CD8-positive, alpha-beta memory T cell (primary cell): Measurements from ENCODE around the gene TMEM183A. TPM values are rescaled to one million over a fixed set of nuclear protein-coding genes. Genes with fewer than 3 reads are reported as not detected.
A peak's percentile ranks its signal among the peaks of the same experiment; 100 is the strongest.

ENCODE experiments used
- CTCF ChIA-PET: fragments of 350-600 bp; sonication (Branson Sonifier 250); formaldehyde crosslinking; loops from one replicate; lab custom pipeline; 2021; ENCODE audit warnings: antibody characterized with exemption; lab: Charles Lee
- POLR2A ChIA-PET: fragments of 350-600 bp; sonication (Branson Sonifier 250); formaldehyde crosslinking; loops from one replicate; lab custom pipeline; 2021; ENCODE audit warnings: antibody characterized with exemption; lab: Charles Lee
- DNase-seq, 5 donors: peaks; one replicate each; pipeline versions ENCODE4 v3.0.0 to v3.0.0-alpha.2; 2020 to 2022; ENCODE audit warnings: mixed read lengths in 1 of 5
- H3K27ac ChIP-seq: one replicate; pipeline ENCODE4 v1.7.0; 2013; ENCODE audit warnings: low read depth, mild to moderate bottlenecking, low read length, moderate library complexity
- H3K27me3 ChIP-seq: 2 replicates; pipeline ENCODE4 v1.7.0; 2013; ENCODE audit warnings: low read length, mild to moderate bottlenecking; ENCODE audit not compliant: insufficient read depth, poor library complexity, severe bottlenecking
- H3K36me3 ChIP-seq: 2 replicates; pipeline ENCODE4 v1.7.0; 2013; ENCODE audit warnings: mild to moderate bottlenecking, low read length, moderate library complexity; ENCODE audit not compliant: insufficient read depth
- H3K4me1 ChIP-seq: 2 replicates; pipeline ENCODE4 v1.7.0; 2013; ENCODE audit warnings: mild to moderate bottlenecking, low read length, moderate library complexity; ENCODE audit not compliant: insufficient read depth
- H3K4me3 ChIP-seq: 2 replicates; pipeline ENCODE4 v1.7.0; 2013; ENCODE audit warnings: mild to moderate bottlenecking, low read length
- H3K9me3 ChIP-seq: 2 replicates; pipeline ENCODE4 v1.7.0; 2013; ENCODE audit warnings: mild to moderate bottlenecking, low read length
- H3K27ac Mint-ChIP-seq, 8 donors: one replicate each; pipeline ENCODE4 v1.8.0; 2020 to 2021; ENCODE audit warnings: mixed read lengths in 8 of 8, mild to moderate bottlenecking in 6 of 8, inconsistent platforms in 3 of 8, moderate library complexity in 3 of 8
- H3K27me3 Mint-ChIP-seq, 2 donors: one replicate each; pipeline ENCODE4 v1.8.0; 2020 to 2021; ENCODE audit warnings: mixed read lengths in 2 of 2, mild to moderate bottlenecking in 1 of 2, moderate library complexity in 1 of 2
- H3K36me3 Mint-ChIP-seq, 3 donors: one replicate each; pipeline ENCODE4 v1.8.0; 2020 to 2021; ENCODE audit warnings: mixed read lengths in 3 of 3, inconsistent platforms in 1 of 3, mild to moderate bottlenecking in 1 of 3
- H3K4me1 Mint-ChIP-seq, 3 donors: one replicate each; pipeline ENCODE4 v1.8.0; 2020 to 2021; ENCODE audit warnings: mixed read lengths in 3 of 3, inconsistent platforms in 1 of 3, mild to moderate bottlenecking in 1 of 3
- H3K4me3 Mint-ChIP-seq, 7 donors: one replicate each; pipeline ENCODE4 v1.8.0; 2020 to 2021; ENCODE audit warnings: mixed read lengths in 7 of 7, mild to moderate bottlenecking in 6 of 7, moderate library complexity in 4 of 7, inconsistent platforms in 2 of 7
- H3K9me3 Mint-ChIP-seq, 5 donors: one replicate each; pipeline ENCODE4 v1.8.0; 2020 to 2022; ENCODE audit warnings: mixed read lengths in 5 of 5, mild to moderate bottlenecking in 3 of 5, moderate library complexity in 2 of 5, inconsistent platforms in 1 of 5
- polyA plus RNA-seq: library from polyadenylated mRNA; unstranded; fragments of 300-500 nt; fragmentation: Illumina TruSeq; gene quantifications from one replicate; pipeline ENCODE4 v1.2.3, GENCODE V29; 2021
- total RNA-seq, 2 experiments: library from RNA; stranded (reverse); gene quantifications; one replicate each; pipeline ENCODE4 v1.2.3, GENCODE V29; 2021

The TMEM183A gene
- total and polyA plus RNA-seq, 3 experiments from 2014 or later: 55.4 to 77.2 (median 76.9) TPM

GRCh38 chr1:203026666-203027663 lies 19.8 kb downstream of the TMEM183A start:
- peaks cover 15% of the 10 kb centered on the region for H3K4me1 ChIP-seq
- H3K4me1 Mint-ChIP-seq: peaks cover 7 to 18% (median 10%) of the 10 kb centered on the region in 3 donors
- CTCF ChIA-PET: interaction anchor here (1.0 kb wide), 1 partner anchor 12 kb away, joined by 7 read pairs; no protein-coding TSS in a partner anchor
- no peaks in the 10 kb centered on the region for H3K9me3 ChIP-seq
- peak overlapping the region; percentile 79 for H3K4me3 ChIP-seq
- H3K27ac ChIP-seq: peak overlapping the region; percentile 58
- H3K36me3 Mint-ChIP-seq: peaks cover 0 to 22% (median 2%) of the 10 kb centered on the region in 3 donors
- H3K36me3 ChIP-seq: peaks cover 9% of the 10 kb centered on the region
- peak in 1 of 5 donors; percentile 51 for DNase-seq
- H3K9me3 Mint-ChIP-seq: no peaks in the 10 kb centered on the region
- no peaks in the 10 kb centered on the region for H3K27me3 ChIP-seq
- POLR2A ChIA-PET: interaction anchor here (0.6 kb wide), 1 partner anchor 86 kb away, joined by 3 read pairs; no protein-coding TSS in a partner anchor
- H3K27ac Mint-ChIP-seq: peak overlapping the region in 7 of 8 donors; percentile 24 to 87 (median 53)
- H3K4me3 Mint-ChIP-seq: peak overlapping the region; percentile 72 to 85 (median 79)
- H3K27me3 Mint-ChIP-seq: peaks cover 0 to 1% of the 10 kb centered on the region in 2 donors

GRCh38 chr1:203028067-203028783 lies 21.1 kb downstream of the TMEM183A start:
- POLR2A ChIA-PET: interaction anchor here (0.6 kb wide), 2 partner anchors 87 to 108 kb away, joined by 3 read pairs; no protein-coding TSS in a partner anchor
- peaks cover 0 to 1% of the 10 kb centered on the region in 2 donors for H3K27me3 Mint-ChIP-seq
- no peaks in the 10 kb centered on the region for H3K9me3 ChIP-seq
- no peaks in the 10 kb centered on the region for H3K9me3 Mint-ChIP-seq
- no peaks in the 10 kb centered on the region for H3K27me3 ChIP-seq
- H3K36me3 Mint-ChIP-seq: peaks cover 0 to 16% (median 2%) of the 10 kb centered on the region in 3 donors
- peak overlapping the region in 3 of 8 donors; percentile 24 to 79 (median 39) for H3K27ac Mint-ChIP-seq
- peak overlapping the region in 4 of 7 donors; percentile 8 to 85 (median 38) for H3K4me3 Mint-ChIP-seq
- peaks cover 7 to 18% (median 10%) of the 10 kb centered on the region in 3 donors for H3K4me1 Mint-ChIP-seq
- H3K4me1 ChIP-seq: peaks cover 15% of the 10 kb centered on the region
- no peak overlapping the region for H3K4me3 ChIP-seq
- peaks cover 6% of the 10 kb centered on the region for H3K36me3 ChIP-seq
- no peak overlapping the region for H3K27ac ChIP-seq
- no peak for DNase-seq
- CTCF ChIA-PET: interaction anchor here (0.8 to 1.1 kb wide), 2 partner anchors 11 to 12 kb away, joined by 3 read pairs; no protein-coding TSS in a partner anchor

- Histone ChIP-seq H3K4me3 (no peak overlapping the region), H3K36me3 (peaks cover 2% of the 10 kb centered on the region), H3K27me3 (no peaks in the 10 kb centered on the region), H3K27ac (no peak overlapping the region), H3K4me1 (peaks cover 15% of the 10 kb centered on the region), H3K9me3 (no peaks in the 10 kb centered on the region)
- Mint-ChIP-seq H3K4me1 (peaks cover 7 to 18% (median 10%) of the 10 kb centered on the region in 3 donors), H3K4me3 (peak overlapping the region in 1 of 7 donors; percentile 40), H3K36me3 (peaks cover 0 to 9% (median 2%) of the 10 kb centered on the region in 3 donors), H3K9me3 (no peaks in the 10 kb centered on the region), H3K27ac (peak overlapping the region in 1 of 8 donors; percentile 16), H3K27me3 (peaks cover 0 to 1% of the 10 kb centered on the region in 2 donors)
- ChIA-PET POLR2A (interaction anchor here (0.6 kb wide), 1 partner anchor 109 kb away, joined by 3 read pairs; no protein-coding TSS in a partner anchor), CTCF (interaction anchor here (0.8 to 1.1 kb wide), 2 partner anchors 10 to 11 kb away, joined by 3 read pairs; no protein-coding TSS in a partner anchor)
- DNase-seq: no peak
Measured at GRCh38 chr1:203028784-203029553, 21.8 kb downstream of the TMEM183A start.

GRCh38 chr1:203031467-203031866 lies 24.3 kb downstream of the TMEM183A start:
- POLR2A ChIA-PET: interaction anchor here (1.0 kb wide), 1 partner anchor 11 kb away, joined by 3 read pairs; no protein-coding TSS in a partner anchor
- no peak overlapping the region for H3K27ac Mint-ChIP-seq
- CTCF ChIA-PET: no interaction called here

GRCh38 chr1:203033287-203033686 lies 26.1 kb downstream of the TMEM183A start:
- CTCF ChIA-PET: no interaction called here
- Mint-ChIP-seq H3K4me1 (no peaks in the 10 kb centered on the region), H3K9me3 (no peaks in the 10 kb centered on the region), H3K27ac (no peak overlapping the region), H3K27me3 (peaks cover 1 to 3% of the 10 kb centered on the region in 2 donors), H3K36me3 (no peaks in the 10 kb centered on the region), H3K4me3 (no peak overlapping the region)
- H3K27me3 ChIP-seq: no peaks in the 10 kb centered on the region
- POLR2A ChIA-PET: no interaction called here
- no peak for DNase-seq
- H3K27ac ChIP-seq: no peak overlapping the region
- H3K9me3 ChIP-seq: no peaks in the 10 kb centered on the region
- no peaks in the 10 kb centered on the region for H3K4me1 ChIP-seq
- H3K36me3 ChIP-seq: no peaks in the 10 kb centered on the region
- no peak overlapping the region for H3K4me3 ChIP-seq

More at GRCh38 chr1:203031467-203031866, 24.3 kb downstream of the TMEM183A start:
- Histone ChIP-seq H3K36me3 (no peaks in the 10 kb centered on the region), H3K4me3 (no peak overlapping the region), H3K9me3 (no peaks in the 10 kb centered on the region), H3K4me1 (peaks cover 11% of the 10 kb centered on the region), H3K27me3 (no peaks in the 10 kb centered on the region), H3K27ac (no peak overlapping the region)
- Mint-ChIP-seq H3K27me3 (peaks cover 0 to 1% of the 10 kb centered on the region in 2 donors), H3K4me1 (peaks cover 0 to 12% (median 6%) of the 10 kb centered on the region in 3 donors), H3K9me3 (no peaks in the 10 kb centered on the region), H3K36me3 (no peaks in the 10 kb centered on the region), H3K4me3 (peak overlapping the region in 1 of 7 donors; percentile 20)
- DNase-seq: no peak

GRCh38 chr1:203033917-203034316 lies 26.7 kb downstream of the TMEM183A start:
- Mint-ChIP-seq H3K36me3 (no peaks in the 10 kb centered on the region), H3K4me1 (no peaks in the 10 kb centered on the region), H3K27ac (peak overlapping the region in 2 of 8 donors; percentile 19 to 79), H3K9me3 (no peaks in the 10 kb centered on the region), H3K27me3 (peaks cover 1 to 3% of the 10 kb centered on the region in 2 donors), H3K4me3 (no peak overlapping the region)
- Histone ChIP-seq H3K27me3 (no peaks in the 10 kb centered on the region), H3K36me3 (no peaks in the 10 kb centered on the region), H3K27ac (no peak overlapping the region), H3K4me3 (no peak overlapping the region), H3K4me1 (no peaks in the 10 kb centered on the region), H3K9me3 (no peaks in the 10 kb centered on the region)
- DNase-seq: no peak
- ChIA-PET POLR2A (interaction anchor here (0.6 kb wide), 1 partner anchor 9 kb away, joined by 5 read pairs; no protein-coding TSS in a partner anchor), CTCF (no interaction called here)
